K562 treated with DMSO at 1 percent for 4 hours (cell line): Measurements from ENCODE around the gene TSFM. TPM values are rescaled to one million over a fixed set of nuclear protein-coding genes. Genes with fewer than 3 reads are reported as not detected.

Experiments
- total RNA-seq: library from RNA; unstranded; fragments of 300-600 nt; gene quantifications from 2 replicates; pipeline ENCODE4 v1.2.3, GENCODE V29; 2022; ENCODE audit not compliant: insufficient read depth

Gene TSFM
- 18.5 and 29.9 TPM in 2 replicates for total RNA-seq

DNA sequence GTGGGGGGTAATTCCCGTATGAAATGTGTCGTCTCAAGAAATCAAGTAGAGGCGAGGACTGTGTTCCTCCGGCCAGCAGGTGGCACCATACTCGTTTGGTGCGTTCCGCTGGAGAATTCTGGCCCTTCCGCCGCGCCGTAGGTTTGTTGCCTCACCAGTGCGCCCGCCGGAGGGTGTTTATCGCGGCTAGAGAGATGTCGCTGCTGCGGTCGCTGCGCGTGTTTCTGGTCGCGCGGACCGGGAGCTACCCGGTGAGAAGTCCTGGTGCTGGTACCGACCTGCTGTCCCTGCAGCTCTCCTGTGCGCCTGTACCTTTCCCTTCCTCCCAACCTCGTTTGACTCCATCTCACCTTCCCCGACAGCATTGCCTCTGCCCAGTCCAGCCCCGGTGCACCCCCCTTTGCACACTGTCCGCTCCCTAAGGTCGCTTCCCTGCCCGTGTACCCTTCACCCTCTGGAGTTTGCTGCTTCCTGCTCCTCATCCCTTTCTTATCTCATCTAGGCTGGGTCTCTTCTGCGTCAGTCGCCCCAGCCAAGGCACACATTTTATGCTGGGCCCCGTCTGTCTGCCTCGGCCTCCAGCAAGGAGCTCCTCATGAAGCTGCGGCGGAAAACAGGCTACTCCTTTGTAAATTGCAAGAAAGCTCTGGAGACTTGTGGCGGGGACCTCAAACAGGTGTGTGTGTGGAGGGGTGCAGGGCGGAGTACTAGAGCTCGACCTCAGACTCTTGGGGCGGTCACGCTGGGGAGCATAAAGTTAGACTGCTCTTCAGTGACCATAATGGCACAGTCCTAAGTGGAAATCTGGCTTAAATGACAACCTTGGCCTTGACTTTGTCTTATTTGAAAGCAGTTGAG, at the start of gene TSFM:
Gene TSFM (plus strand): TSS at position 180 of the 858 bp plus-strand sequence. CDS start 15 bp downstream, at position 195.

DNA sequence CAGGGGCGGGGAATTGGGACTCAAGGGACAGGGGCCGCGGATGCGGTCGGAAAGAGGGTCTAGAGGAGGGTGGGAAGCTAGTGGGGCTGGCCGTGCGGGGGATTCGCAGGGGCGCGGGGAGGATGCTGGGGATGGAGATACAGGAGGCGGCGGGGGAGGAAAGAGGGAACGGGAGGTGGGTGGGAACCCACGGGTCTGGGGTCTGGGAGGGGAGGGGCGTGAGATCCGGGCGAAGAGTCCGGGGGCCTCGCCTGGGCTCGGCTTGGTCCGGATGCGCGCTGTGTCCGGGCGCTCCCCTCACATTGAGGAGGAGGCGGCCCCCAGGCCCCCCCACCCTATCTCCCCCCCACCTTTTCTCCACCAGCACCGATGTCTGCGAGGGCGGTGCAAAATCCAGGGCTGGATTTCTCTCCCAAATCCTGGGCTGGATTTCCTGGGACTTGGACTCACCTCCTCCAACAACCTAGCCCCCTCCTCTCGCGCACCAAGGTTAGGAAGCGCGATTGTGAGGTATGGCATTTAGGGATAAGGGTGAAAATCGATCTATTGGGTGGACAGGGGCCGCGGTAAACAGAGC, 43.8 kb upstream of the TSFM start, which contains the start of gene AGAP2:
Gene AGAP2 (minus strand): TSS at position 82 of the 577 bp plus-strand sequence. CDS start 496 bp downstream, outside the sequence.

DNA sequence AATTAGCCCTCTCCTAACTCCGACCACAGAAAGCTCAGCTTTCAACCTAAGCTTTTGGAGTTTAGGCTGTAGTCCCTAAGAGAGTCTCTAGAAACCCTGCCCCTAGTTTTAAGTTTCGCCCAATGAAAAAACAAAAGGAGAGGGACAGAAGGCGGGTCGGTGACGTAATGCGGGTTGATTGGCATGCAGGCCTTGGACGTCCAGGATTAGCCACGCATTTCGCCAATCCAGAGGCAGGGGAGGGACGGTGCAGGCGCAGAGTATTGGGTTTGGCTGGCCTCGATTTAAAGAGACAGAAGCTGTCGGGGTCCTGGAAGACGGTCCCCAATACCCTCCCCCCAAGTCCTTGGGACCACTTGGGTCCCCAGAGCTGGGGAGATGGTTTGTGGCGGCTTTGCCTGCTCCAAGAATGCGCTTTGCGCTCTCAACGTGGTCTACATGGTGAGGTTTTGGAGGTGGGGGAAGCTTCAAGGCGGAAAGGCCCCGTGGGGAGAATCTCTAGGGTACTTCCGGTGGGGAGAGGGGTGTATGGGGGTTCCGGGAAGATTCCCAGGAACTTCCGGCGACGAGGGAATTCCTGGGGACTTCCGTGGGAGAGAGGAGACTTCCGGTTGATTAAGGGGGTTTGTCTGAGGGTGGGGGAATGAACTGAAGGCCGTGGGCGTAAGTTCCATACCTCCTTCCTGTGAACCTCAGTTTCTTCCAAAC, 37.7 kb upstream of the TSFM start, which contains the start of gene TSPAN31:
Gene TSPAN31 (plus strand): TSS at position 263 of the 708 bp plus-strand sequence. CDS start 116 bp downstream, at position 379.

DNA sequence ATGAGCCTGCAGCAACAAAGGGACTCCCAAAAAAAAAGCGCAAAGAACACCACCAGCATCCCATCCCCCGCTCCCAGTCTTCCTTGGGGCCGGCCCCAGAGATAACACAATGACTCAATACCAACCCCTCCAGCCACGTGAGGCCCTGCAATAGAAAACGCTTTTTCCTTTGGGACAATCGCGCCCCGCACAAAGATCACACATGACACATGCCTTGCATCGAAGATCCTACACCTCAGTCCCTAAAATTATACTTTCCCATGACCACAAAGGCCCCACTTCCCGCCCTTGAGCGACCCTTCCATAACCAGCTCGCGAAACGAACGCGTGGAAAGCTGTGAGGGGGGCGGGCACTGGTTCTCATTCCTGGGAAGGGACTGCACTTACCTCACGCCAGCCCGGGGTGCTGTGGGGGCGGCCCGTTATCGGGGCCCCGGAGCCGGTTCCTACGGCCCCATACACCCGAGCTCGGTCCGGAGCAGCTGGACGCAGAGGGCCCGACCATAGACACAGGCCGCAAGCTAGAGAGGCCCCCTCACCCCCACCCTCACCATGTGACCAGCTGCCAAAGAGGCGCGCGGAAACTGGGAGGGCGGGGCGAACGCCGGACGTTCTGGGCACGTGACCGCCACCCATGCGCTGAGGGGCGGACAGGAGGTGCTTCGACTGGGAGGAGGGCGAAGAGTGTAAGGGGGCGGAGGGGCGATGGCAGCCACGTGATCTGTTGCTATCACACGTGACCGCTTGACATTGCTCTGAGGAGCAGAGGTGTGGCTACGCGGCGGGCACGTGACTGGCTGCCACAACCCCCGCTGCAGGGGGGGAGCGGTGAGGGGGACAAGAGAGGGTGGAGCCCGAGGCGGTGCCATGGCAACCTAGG, 30.6 kb upstream of the TSFM start, which contains the start of gene CDK4:
Gene CDK4 (minus strand): TSS at position 523 of the 880 bp plus-strand sequence. CDS start 593 bp downstream, outside the sequence.

DNA sequence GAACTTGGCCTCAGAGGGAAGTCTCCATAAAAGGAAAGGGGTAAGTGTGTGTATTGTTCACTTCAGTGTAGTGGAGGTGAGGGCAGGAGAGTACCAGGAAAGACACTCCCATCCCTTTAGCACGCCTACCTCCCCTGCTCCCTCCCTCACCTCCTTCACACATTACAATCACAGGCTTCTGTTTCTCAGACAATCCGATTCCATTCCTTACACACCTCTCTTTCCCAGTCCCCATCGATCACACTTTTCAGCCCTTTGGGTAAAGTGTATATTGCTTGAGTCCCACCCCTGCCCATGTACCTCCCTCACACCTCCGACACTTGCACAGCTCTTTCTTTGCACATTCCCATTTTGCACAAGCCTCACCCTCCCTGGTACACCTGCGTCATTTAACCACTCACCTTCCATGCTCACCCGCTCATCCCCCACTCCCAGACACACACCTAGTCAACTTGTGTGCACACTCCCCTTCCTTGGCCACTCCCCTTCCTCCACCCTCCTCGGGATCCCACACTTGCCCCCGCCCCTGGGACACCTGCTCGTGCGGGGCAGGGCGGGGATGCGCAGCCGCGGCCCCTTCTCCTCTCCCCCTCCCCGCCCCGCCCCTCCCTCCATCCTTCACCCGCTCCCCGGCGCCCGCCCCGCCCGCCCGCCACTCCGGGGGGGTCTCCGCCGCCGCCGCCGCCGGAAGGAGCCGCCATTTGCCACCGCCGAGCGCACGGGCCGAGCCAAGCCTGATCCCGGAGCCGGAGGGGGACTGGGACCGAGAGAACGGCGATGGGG, 28.0 kb upstream of the TSFM start, which contains the start of gene MARCHF9:
Gene MARCHF9 (plus strand): TSS at position 693 of the 783 bp plus-strand sequence. CDS start 426 bp downstream, outside the sequence.

DNA sequence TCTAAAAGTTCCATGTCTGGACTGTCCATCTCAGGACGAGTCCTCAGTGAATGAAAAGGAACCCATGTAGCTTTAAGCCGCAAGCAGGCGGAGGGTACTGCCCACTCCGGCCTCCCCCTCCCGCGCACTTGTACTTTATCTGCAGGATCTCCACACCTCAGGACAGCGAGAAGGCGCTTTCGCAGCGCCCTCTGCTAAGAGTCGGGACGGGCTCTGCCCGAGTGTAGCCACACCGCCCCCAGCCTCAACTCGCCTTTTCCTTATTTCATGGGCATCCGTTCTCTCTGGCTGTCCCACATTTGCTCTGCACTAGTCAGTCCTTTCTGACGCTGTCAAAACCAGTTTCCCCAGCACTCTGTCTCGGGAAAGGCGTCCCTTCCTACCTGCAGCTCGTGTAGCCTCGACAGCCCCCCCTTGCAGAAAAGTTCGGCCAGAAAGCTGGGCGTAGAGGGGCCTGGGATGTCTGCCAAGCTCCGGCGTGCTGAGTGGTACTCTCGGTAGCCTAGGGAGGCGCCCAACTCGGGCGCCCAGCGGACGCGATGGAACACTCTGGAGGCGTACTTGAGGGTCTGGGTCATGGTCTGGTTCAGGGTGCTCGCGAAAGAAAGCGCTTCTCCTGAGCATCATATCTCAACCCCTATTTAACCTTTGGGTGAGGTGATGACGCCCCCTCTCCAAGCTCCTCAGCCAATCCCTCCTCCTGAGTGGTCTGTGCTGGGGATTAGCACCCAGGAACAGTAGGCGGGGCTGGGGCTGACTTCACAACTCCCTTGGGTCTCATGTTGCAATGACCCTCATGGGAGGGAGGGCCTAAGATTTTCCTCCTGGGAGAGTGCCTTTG, 15.9 kb upstream of the TSFM start, which contains the start of gene CYP27B1:
Gene CYP27B1 (minus strand): TSS at position 615 of the 841 bp plus-strand sequence. CDS start 37 bp downstream, at position 578.

DNA sequence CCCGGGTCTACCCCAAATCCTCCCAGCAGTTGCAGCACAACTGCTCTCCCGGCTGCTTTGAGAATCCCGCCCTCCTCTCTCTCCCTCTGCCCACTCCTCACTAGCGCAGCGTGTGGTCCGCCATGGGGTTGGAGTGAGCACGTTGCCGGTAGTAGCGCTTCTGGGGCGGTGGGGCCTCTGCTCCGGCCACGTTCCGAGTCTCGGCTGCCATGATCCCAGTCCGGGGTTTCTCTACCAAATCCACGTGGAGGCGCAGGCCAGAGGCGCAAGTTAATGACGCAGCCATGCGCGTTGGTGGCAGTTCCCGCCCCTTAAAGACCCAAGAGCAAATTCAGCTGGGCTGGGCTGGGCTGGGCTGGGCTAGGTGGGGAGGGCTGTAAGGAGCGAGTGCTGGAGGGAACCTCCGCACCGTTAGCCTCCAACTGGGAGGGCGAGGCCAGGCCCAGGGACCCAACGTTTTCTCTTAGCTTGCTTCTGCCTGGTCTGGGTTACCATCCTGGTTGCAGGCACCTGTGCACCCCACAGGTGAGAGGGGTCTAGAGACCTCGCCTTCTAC, 10.6 kb upstream of the TSFM start, which contains the start of gene METTL1:
Gene METTL1 (minus strand): TSS at position 233 of the 556 bp plus-strand sequence. CDS start 22 bp downstream, at position 211.

DNA sequence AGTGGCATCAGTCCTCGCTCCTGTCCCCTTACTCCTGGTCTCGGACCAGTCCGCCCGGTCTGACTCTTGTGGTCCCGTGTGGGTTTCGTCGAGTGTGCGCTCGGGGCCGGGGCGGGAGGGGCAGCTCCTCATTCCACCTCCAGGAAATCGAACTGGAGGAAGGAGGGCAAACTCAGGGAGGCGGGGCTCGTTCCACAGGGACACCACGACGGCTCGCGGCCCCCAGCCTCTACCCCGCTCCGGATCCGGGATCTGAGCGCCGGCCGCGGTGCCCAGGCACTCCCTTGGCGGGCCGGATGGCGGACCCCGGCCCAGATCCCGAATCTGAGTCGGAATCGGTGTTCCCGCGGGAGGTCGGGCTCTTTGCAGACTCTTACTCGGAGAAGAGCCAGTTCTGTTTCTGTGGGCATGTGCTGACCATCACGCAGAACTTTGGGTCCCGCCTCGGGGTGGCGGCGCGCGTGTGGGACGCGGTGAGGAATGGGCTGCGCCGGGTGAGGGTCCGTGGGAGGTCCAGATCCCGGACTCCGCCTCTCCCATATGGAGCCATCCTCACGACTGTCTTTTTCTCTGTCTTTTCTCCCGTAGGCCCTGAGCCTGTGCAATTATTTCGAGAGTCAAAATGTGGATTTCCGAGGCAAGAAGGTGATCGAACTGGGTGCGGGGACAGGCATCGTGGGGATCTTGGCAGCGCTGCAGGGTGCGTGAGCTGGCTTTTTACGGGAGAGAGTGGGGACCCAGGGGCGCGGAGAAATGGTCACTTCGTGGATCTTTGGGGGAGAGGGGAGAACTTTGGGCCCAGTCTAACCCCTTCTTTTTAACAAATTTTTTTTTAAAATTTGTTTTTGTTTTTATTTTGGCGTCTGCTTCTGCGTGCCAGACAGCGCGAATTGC, 9.9 kb upstream of the TSFM start, which contains the start of gene EEF1AKMT3:
Gene EEF1AKMT3 (plus strand): TSS at position 186 of the 894 bp plus-strand sequence. CDS start 111 bp downstream, at position 297.

DNA sequence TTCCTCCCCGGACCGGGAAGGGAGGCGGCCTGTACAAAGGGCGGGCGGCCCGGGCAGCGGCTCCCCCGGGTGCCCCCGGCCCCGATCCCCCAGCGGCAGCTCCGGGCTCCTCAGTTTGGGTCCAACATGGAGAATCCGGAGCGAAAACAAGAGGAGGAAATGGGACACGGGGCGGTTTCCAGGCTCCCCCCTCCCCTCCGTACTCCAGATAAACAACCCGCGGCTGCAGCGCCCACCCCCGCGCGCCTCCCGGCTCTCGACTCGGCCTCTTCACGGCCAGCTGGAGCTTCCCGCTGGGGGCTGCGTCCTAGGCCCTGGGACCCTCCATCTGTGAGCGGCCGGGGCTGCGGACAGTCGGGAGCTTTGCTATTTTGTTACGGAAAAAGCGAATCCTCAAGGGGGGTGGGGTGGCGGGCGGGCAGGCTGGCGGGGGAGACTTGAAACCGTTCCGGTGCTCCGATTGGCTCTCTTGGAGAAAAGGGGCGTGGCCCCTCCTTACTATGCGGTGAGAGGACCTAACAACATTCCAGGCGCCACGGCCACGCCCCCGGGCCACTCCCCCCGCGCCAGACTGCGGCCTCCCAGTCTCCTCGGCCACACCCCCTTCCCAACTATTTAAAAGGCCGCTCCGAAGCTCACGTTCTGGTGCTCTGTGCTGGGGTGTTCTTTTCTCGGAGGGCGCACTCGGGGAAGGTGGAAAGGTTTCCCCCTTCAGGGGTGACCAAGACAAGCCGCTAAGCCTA, 64.2 kb downstream of the TSFM start, which contains the start of gene CTDSP2:
Gene CTDSP2 (minus strand): TSS at position 153 of the 743 bp plus-strand sequence. CDS start 294 bp downstream, outside the sequence.

Other genes with a start within 250 kb of the TSFM start
- gene DCTN2, start 235.6 kb upstream of the TSFM start, total RNA-seq = 189 and 190 TPM in 2 replicates
- 9.7 and 11.8 TPM in 2 replicates for gene KIF5A, start 232.7 kb upstream of the TSFM start, total RNA-seq
- 27.5 and 31.0 TPM in 2 replicates for gene PIP4K2C, start 191.6 kb upstream of the TSFM start, total RNA-seq
- gene DTX3, start 178.0 kb upstream of the TSFM start, total RNA-seq = 0.25 TPM in 1 of 2 replicates, not detected in the other
- gene ARHGEF25, start 171.4 kb upstream of the TSFM start, total RNA-seq = 12.1 and 14.9 TPM in 2 replicates
- gene B4GALNT1, start 149.6 kb upstream of the TSFM start, total RNA-seq = 21.1 and 36.0 TPM in 2 replicates
- gene OS9, start 88.7 kb upstream of the TSFM start, total RNA-seq = 210 and 229 TPM in 2 replicates
- 0.21 TPM in 1 of 2 replicates, not detected in the other for gene AGAP2, start 44.0 kb upstream of the TSFM start, total RNA-seq
- gene TSPAN31, start 37.7 kb upstream of the TSFM start, total RNA-seq = 14.0 and 16.3 TPM in 2 replicates
- gene CDK4, start 30.5 kb upstream of the TSFM start, total RNA-seq = 194 and 214 TPM in 2 replicates
- gene MARCHF9, start 27.7 kb upstream of the TSFM start, total RNA-seq = 3.5 and 8.9 TPM in 2 replicates
- 0.84 and 1.0 TPM in 2 replicates for gene CYP27B1, start 15.7 kb upstream of the TSFM start, total RNA-seq
- gene METTL1, start 10.7 kb upstream of the TSFM start, total RNA-seq = 2.9 TPM in 1 of 2 replicates, not detected in the other
- gene EEF1AKMT3, start 10.2 kb upstream of the TSFM start, total RNA-seq = 4.5 and 5.7 TPM in 2 replicates
- 4.0 and 5.3 TPM in 2 replicates for gene AVIL, start 35.9 kb downstream of the TSFM start, total RNA-seq
- gene CTDSP2, start 63.9 kb downstream of the TSFM start, total RNA-seq = 79.3 and 83.9 TPM in 2 replicates
- 12.8 and 15.3 TPM in 2 replicates for gene ATP23, start 158.8 kb downstream of the TSFM start, total RNA-seq